GM20000 (cell line): ENCODE results near the gene EMP3.

ENCODE experiments used
- DNase-seq: peaks from one replicate; pipeline ENCODE4 v3.0.0; 2012; ENCODE audit warnings: low spot score
- CTCF ChIP-seq: IDR thresholded peaks from 2 replicates; pipeline ENCODE4 v1.5.1; 2012; ENCODE audit warnings: mild to moderate bottlenecking, control low read depth; ENCODE audit errors: extremely low read depth, missing control alignments

Gene EMP3

DNA sequence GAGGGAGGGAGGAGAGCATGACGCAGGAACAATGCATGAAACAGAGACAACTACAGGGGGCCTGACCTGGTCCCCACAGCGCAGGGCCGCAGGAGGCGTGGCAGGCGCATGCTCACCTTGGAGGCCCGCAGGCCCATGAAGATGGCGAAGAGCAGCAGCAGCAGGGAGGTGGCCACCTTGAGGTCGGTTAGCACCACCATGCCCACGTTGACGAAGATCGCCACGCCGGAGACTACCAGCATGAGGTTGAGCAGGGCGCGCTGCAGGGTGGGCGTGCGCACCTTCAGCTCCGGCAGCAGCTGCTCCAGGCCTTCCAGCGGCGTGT, 17.0 kb downstream of the EMP3 start:
- TF ChIP-seq CTCF: no peak
- DNase-seq: no peak

- TF ChIP-seq CTCF: no peak
- no peak for DNase-seq
These were observed 17.6 kb downstream of the EMP3 start for GRCh38 chr19:48342841-48343540.

GRCh38 chr19:48344892-48345291, 19.5 kb downstream of the EMP3 start:
- TF ChIP-seq CTCF: no peak
- no peak for DNase-seq

- TF ChIP-seq CTCF: no peak
- DNase-seq: no peak
These were observed 20.8 kb downstream of the EMP3 start for GRCh38 chr19:48346191-48346590.

DNA sequence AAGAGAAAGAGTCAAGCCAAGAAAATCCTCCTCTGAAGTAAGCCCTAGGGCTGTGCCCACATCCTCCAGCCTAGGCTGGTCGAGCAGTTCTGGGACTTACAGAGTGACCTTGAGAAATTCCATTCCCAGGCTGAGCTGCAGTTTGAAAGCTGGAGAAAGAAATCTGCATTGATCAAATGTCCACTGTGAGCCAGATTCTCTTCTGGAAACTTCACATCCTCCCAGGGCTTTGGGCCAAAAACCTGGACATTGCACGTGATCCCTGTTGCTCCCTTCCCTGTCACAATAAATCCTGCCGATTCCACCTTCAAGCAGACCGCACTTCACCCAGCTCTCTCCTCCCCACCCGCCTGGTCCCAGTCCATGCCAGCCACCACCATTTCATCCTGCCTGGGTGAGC, 22.7 kb downstream of the EMP3 start:
- no peak for DNase-seq

GRCh38 chr19:48348737-48349136, 23.4 kb downstream of the EMP3 start:
- DNase-seq: no peak
- no peak for TF ChIP-seq CTCF

More for the DNA sequence above, 22.7 kb downstream of the EMP3 start:
- no peak for TF ChIP-seq CTCF

GRCh38 chr19:48350856-48351255, 25.5 kb downstream of the EMP3 start:
- no peak for DNase-seq
- no peak for TF ChIP-seq CTCF
